Measurements from ENCODE around the gene HOXA3.

DNA sequence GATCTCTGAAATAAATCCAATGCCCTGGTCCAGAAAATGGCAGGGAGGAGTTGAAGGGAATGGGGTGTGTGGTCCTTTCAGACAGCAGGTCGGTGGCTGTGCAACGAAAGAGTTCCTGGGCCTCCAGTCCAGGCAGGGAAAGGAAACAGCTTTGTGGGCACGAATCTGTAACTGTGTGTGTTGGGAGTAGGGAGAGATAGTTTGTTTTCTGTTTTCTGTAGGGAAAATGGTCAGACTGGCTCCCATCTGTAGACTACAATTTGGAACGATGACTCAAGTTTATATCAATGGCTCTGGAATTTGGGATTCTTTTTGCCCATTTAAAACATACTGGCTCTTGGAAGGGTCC is 15.5 kb upstream of the HOXA3 start:
- TF ChIP-seq POLR2AphosphoS5 (IDR thresholded peaks at IDR 0.05): no peak
- TF ChIP-seq CTCF (IDR thresholded peaks at IDR 0.05): no peak
- TF ChIP-seq POLR2A (IDR thresholded peaks at IDR 0.05): no peak
